Measurements from ENCODE around the gene ZNFX1.

GRCh38 chr20:49275216-49275615, 2.6 kb downstream of the ZNFX1 start:
- TF ChIP-seq CTCF (IDR thresholded peaks at IDR 0.05; ENCODE audit: insufficient read depth, low read depth, low read length) (no peak), EZH2 (IDR thresholded peaks at IDR 0.05; ENCODE audit: insufficient read depth, low read length) (no peak)

All from astrocyte (in vitro differentiated cells and primary cell).